GM19043 (cell line): ENCODE results near the gene ST6GALNAC3.

Experiments used
- ATAC-seq: cut with Tn5 transposase; IDR thresholded peaks from one replicate; pipeline ENCODE4 v1.9.1; 2021; ENCODE audit warnings: low read depth; ENCODE audit not compliant: unreplicated experiment

ST6GALNAC3 gene

DNA sequence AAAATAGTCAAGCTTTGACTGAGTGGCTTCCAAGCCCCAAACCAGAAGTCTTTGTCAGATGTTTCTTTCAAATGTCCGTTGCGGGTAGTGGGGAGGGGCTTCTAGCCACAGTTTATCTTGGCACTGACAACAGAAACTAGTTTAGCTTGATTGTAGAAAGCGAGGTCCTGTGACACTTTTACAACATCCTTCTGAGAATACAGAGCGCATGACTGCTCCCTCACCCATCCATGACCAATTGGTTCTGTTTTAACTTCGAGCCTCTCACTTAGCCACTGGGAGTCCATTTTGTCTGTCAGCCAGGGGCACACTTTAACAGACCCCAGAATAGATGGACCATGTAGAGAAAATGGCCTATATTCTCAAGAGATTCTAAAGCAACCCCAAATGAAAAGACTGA, 593.5 kb downstream of the ST6GALNAC3 start:
- ATAC-seq = peak; percentile 79

- no peak for ATAC-seq
These were observed 594.6 kb downstream of the ST6GALNAC3 start for GRCh38 chr1:76669131-76669530.

DNA sequence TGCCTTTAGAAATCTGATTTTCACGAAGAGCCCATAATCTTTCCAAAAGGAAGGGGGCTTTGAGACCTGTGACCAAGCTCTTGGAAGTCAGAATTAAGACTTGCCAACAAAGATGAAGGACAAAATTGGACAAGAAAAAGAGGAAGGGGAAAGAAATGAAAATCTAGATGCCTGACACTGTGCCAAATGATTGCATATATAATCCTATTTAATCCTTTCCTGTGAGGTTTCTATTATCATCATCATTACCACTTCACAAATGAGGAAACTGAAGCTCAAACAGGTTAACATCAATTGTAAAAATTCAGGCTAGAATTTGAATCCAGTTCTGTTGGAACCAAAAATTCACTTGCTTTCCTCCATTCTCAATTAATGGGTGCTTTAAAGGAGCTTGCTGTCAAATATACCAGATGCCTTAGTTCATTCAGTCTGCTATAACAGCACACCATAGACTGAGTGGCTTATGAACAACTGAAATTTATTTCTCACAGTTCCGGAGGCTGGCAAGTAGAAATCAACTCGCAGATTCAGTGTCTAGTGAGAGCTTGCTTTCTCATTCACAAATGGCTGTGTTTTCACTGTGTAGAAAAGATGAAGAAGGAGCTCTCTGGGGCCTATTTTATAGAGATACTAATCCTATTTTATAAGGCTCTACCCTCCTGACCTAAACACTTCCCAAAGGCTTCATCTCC, 595.2 kb downstream of the ST6GALNAC3 start:
- ATAC-seq = no peak

DNA sequence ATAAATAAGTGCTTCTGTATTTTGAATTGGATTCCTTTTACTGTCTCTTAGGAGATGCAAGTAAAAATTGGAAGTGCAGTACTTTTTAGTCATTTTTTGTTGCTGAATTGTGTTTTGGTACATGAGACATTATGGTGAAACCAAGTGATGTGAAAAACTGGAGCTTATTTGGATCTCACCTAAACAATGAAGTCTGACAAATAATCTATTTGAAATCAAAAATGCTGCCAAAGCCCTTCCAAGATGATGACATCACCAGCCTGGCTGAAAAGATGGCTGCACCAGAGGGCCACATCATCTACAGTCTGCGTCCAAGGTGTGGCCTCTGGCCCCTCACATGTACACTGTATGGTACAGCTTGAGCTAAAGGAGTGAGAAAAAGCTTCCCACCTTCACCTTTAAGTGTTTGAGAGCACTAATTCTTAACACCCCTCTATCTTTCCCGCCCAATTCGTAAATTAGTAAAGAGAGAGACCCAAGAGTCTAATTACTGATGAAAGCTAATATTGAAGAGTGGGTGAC, 600.2 kb downstream of the ST6GALNAC3 start:
- ATAC-seq = no peak

GRCh38 chr1:76677416-76678405, 603.2 kb downstream of the ST6GALNAC3 start:
- no peak for ATAC-seq

- no peak for ATAC-seq
These were observed 605.1 kb downstream of the ST6GALNAC3 start for GRCh38 chr1:76679534-76680152.

GRCh38 chr1:76680651-76681050, 606.1 kb downstream of the ST6GALNAC3 start:
- ATAC-seq = no peak

DNA sequence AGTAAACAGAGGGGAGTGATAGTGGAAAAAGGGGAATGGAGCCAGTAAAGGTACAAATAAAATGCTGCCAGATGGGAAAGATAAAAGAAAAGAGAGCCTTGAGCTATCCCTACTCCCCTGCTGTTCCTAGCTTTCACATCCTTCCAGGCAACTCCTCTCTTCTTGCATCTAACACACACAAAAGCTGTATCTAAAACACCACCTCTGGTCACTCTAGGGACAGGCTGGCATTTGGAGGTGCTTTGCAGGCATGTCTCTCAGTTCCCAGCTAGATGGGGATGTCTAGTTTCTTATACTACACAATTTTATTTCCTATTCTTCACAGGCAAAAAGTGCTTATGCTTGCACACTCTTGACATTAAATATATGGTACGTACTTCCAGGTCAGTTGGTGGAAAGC, 607.6 kb downstream of the ST6GALNAC3 start:
- ATAC-seq = no peak
